Measurements from ENCODE around the gene LRRC46. TPM values are rescaled to one million over a fixed set of nuclear protein-coding genes. Genes with fewer than 3 reads are reported as not detected.

Gene LRRC46
- total RNA-seq, 1 experiment from 2014 or later: 0.31 TPM

DNA sequence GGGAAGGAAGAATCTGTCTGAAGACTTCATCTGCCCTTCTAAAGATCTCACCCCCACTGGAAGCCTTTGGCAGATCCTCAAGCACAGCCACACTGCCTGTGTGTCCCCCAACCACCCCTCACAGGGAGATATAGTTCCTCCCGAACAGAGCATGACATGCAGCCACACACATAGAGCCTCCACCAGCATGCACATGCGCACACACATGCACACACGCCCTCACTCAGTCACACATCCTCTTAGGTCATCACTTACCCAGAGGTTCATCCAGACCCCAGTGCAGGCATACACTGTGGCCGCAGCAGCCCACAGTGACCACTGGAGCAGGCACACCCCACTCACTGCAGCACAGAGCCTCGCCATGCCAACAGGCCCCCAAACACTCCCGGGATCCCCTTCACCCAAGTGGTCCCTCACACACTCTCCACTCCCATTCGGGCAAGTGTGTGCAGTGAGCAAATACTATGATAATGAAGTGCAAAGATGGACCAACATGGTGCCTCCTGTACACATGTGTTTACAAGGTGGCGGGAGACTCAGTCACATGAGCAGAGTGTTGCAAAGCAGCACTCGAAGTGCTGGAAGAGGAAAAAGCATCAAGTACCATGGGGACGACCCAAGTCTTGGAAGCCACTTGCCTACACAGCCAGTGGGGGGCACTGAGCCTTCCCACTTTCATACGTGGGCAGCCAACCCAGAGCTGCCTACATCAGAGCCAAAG, 36.5 kb downstream of the LRRC46 start:
- Histone ChIP-seq H3K79me2 (ENCODE audit: insufficient read depth, low read length) (no peaks in the 10 kb centered on the region), H3K23me2 (ENCODE audit: insufficient read length, low read depth, low read length, poor library complexity, severe bottlenecking) (peaks cover 11% of the 10 kb centered on the region), H4K8ac (replicated peaks; ENCODE audit: insufficient read length, low read depth, low read length) (no peak overlapping the region), H2BK5ac (ENCODE audit: insufficient read length, low read length) (no peak overlapping the region), H3K4me2 (ENCODE audit: insufficient read depth, insufficient read length, low read length) (no peak overlapping the region), H2BK12ac (ENCODE audit: insufficient read length, low read depth, low read length) (no peak overlapping the region), H3K27me3 (ENCODE audit: insufficient read depth, low read length) (peaks cover 7% of the 10 kb centered on the region; the same call in 1 of the 2 replicates), H2BK15ac (ENCODE audit: low read depth, low read length) (no peak overlapping the region), H2BK120ac (ENCODE audit: low read depth, low read length, poor library complexity, severe bottlenecking) (no peak overlapping the region), H4K91ac (ENCODE audit: insufficient read length, low read depth, low read length) (no peak overlapping the region), H3T11ph (ENCODE audit: low read length) (no peak overlapping the region), H2BK20ac (ENCODE audit: low read depth, low read length, poor library complexity, severe bottlenecking) (no peak overlapping the region), H3K27ac (ENCODE audit: insufficient read length, low read depth, low read length) (no peak overlapping the region), H4K5ac (ENCODE audit: insufficient read length, low read depth, low read length) (no peak overlapping the region), H2AFZ (ENCODE audit: low read length) (no peak overlapping the region), H3K4ac (ENCODE audit: low read depth, low read length) (no peak overlapping the region), H2AK5ac (ENCODE audit: insufficient read length, low read length) (no peak overlapping the region), H3K9ac (ENCODE audit: extremely low read depth, insufficient read length, low read length) (no peak overlapping the region), H3K79me1 (ENCODE audit: insufficient read depth, low read depth, low read length, poor library complexity, severe bottlenecking) (no peaks in the 10 kb centered on the region), H3K4me1 (ENCODE audit: insufficient read depth, low read length) (peaks cover 3% of the 10 kb centered on the region; the same call in 1 of the 2 replicates), H3K18ac (ENCODE audit: insufficient read length, low read depth, low read length) (no peak overlapping the region), H3K56ac (ENCODE audit: insufficient read length, low read depth, low read length) (no peak overlapping the region), H3K14ac (ENCODE audit: insufficient read depth, low read length) (no peak overlapping the region), H4K20me1 (ENCODE audit: control insufficient read depth, insufficient read depth, insufficient read length) (no peaks in the 10 kb centered on the region), H3K23ac (ENCODE audit: insufficient read length, low read depth, low read length) (no peak overlapping the region), H3K9me3 (ENCODE audit: control insufficient read depth, low read depth, low read length) (no peaks in the 10 kb centered on the region)
- no peak overlapping the region for H3K27ac Mint-ChIP-seq
- H3K9me3 Mint-ChIP-seq: no peaks in the 10 kb centered on the region; a peak in 1 of 5 replicates
- TF ChIP-seq, protein P1, sequence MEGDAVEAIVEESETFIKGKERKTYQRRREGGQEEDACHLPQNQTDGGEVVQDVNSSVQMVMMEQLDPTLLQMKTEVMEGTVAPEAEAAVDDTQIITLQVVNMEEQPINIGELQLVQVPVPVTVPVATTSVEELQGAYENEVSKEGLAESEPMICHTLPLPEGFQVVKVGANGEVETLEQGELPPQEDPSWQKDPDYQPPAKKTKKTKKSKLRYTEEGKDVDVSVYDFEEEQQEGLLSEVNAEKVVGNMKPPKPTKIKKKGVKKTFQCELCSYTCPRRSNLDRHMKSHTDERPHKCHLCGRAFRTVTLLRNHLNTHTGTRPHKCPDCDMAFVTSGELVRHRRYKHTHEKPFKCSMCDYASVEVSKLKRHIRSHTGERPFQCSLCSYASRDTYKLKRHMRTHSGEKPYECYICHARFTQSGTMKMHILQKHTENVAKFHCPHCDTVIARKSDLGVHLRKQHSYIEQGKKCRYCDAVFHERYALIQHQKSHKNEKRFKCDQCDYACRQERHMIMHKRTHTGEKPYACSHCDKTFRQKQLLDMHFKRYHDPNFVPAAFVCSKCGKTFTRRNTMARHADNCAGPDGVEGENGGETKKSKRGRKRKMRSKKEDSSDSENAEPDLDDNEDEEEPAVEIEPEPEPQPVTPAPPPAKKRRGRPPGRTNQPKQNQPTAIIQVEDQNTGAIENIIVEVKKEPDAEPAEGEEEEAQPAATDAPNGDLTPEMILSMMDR (conservative IDR thresholded peaks at IDR 0.05): no peak
- peaks cover 86% of the 10 kb centered on the region for H3K27me3 Mint-ChIP-seq (ENCODE audit: low read depth)
- no peak overlapping the region for H3K4me3 Mint-ChIP-seq
- DNase-seq: no peak
- WGBS (ENCODE audit: extremely low coverage, insufficient read length, low lambda C conversion rate): no CpG with 5 or more reads among the region's 11 CpGs
- H3K4me1 Mint-ChIP-seq: peaks cover 26 to 28% of the 10 kb centered on the region in 2 experiments
- no peaks in the 10 kb centered on the region for H3K36me3 Mint-ChIP-seq (ENCODE audit: insufficient read depth in 1 of 3, low read depth in 3 of 3)

Data from H9 (cell line).